HepG2 (cell line): ENCODE data around the gene MT1A. TPM values are rescaled to one million over a fixed set of nuclear protein-coding genes. Genes with fewer than 3 reads are reported as not detected.
A peak's percentile ranks its signal among the peaks of the same experiment; 100 is the strongest.

Experiments used
- CBX2 ChIP-seq, 2 experiments: fragments of 200-600 bp in 1 of 2; sonication (generic); formaldehyde crosslinking in 1 of 2; IDR thresholded peaks; 2 replicates each; pipeline versions ENCODE4 v1.7.0 to v1.8.1; 2018 to 2022; ENCODE audit warnings: low read depth in 2 of 2, low read length in 1 of 2, mild to moderate bottlenecking in 1 of 2, missing genetic modification reagents in 1 of 2
- CEBPG ChIP-seq: IDR thresholded peaks from 2 replicates; pipeline ENCODE4 v1.6.1; 2016
- EHMT2 ChIP-seq: fragments of 200-600 bp; sonication (generic); IDR thresholded peaks from 2 replicates; pipeline ENCODE4 v1.7.0; 2017; ENCODE audit warnings: antibody characterized with exemption, low read depth, low read length, borderline replicate concordance
- ELF3 ChIP-seq: IDR thresholded peaks from 2 replicates; pipeline ENCODE4 v1.6.1; 2016; ENCODE audit warnings: missing genetic modification reagents, missing compliant biosample characterization
- GATAD2A ChIP-seq: IDR thresholded peaks from 2 replicates; pipeline ENCODE4 v1.6.1; 2016
- JARID2 ChIP-seq: sonication (generic); formaldehyde crosslinking; IDR thresholded peaks from 2 replicates; pipeline ENCODE4 v1.8.1; 2023; ENCODE audit warnings: missing genetic modification reagents, inconsistent platforms; ENCODE audit not compliant: insufficient replicate concordance
- PRMT3 ChIP-seq: sonication (generic); formaldehyde crosslinking; IDR thresholded peaks from 2 replicates; pipeline ENCODE4 v1.8.1; 2022; ENCODE audit warnings: low read depth, mild to moderate bottlenecking, moderate library complexity, missing genetic modification reagents, borderline replicate concordance
- ZBTB21 ChIP-seq: sonication (generic); formaldehyde crosslinking; IDR thresholded peaks from 2 replicates; pipeline ENCODE4 v1.4.0; 2020; ENCODE audit warnings: missing genetic modification reagents
- ZNF329 ChIP-seq: sonication (generic); formaldehyde crosslinking; IDR thresholded peaks from 2 replicates; pipeline ENCODE4 v1.9.0; 2021; ENCODE audit warnings: low read depth, mild to moderate bottlenecking, missing genetic modification reagents
- polyA plus RNA-seq, 8 experiments: library from polyadenylated mRNA; depleted of rRNA in 3 of 8; stranded (reverse) in 7 of 8; unstranded in 1 of 8; fragments of >200 nt; fragmentation: Illumina TruSeq in 4 of 8; extraction: Trizol in 4 of 8; gene quantifications; 2 replicates each; pipeline versions ENCODE4 v1.2.1 to v1.2.3, GENCODE V29; 2011 to 2016; ENCODE audit warnings: low read depth in 4 of 8, missing spikeins in 1 of 8, mixed read lengths in 1 of 8; ENCODE audit not compliant: insufficient read depth in 1 of 8
- total RNA-seq, 5 experiments: library from RNA; depleted of rRNA; stranded (reverse); fragments of >200 nt; fragmentation: Illumina TruSeq; extraction: Trizol; gene quantifications; 2 replicates each; pipeline ENCODE4 v1.2.3, GENCODE V29; 2016; ENCODE audit warnings: low read depth in 1 of 5
- TF ChIP-seq, protein P1 (sequence below): sonication (generic); formaldehyde crosslinking; IDR thresholded peaks from 2 replicates; pipeline ENCODE4 v1.9.0; 2021; ENCODE audit warnings: missing genetic modification reagents, mild to moderate bottlenecking, borderline replicate concordance
- TF ChIP-seq, protein P2 (sequence below): sonication (generic); formaldehyde crosslinking; IDR thresholded peaks from 2 replicates; pipeline ENCODE4 v1.4.0; 2020; ENCODE audit warnings: missing genetic modification reagents
- TF ChIP-seq, protein P3 (sequence below): sonication (generic); formaldehyde crosslinking; IDR thresholded peaks from 2 replicates; pipeline ENCODE4 v1.8.1; 2022; ENCODE audit warnings: mild to moderate bottlenecking, missing genetic modification reagents
- TF ChIP-seq, protein P4 (sequence below): sonication (generic); formaldehyde crosslinking; IDR thresholded peaks from 2 replicates; pipeline ENCODE4 v1.4.0; 2020; ENCODE audit warnings: mild to moderate bottlenecking, missing genetic modification reagents, borderline replicate concordance
- TF ChIP-seq, protein P5 (sequence below): sonication (generic); formaldehyde crosslinking; IDR thresholded peaks from 2 replicates; pipeline ENCODE4 v1.4.0; 2020; ENCODE audit warnings: mild to moderate bottlenecking, missing genetic modification reagents

The MT1A gene
- total and polyA plus RNA-seq, 2 of the 13 experiments (the other 11 are each of a cell fraction or from before 2014, with no cell fraction given), result 8.3 to 10.4 TPM

DNA sequence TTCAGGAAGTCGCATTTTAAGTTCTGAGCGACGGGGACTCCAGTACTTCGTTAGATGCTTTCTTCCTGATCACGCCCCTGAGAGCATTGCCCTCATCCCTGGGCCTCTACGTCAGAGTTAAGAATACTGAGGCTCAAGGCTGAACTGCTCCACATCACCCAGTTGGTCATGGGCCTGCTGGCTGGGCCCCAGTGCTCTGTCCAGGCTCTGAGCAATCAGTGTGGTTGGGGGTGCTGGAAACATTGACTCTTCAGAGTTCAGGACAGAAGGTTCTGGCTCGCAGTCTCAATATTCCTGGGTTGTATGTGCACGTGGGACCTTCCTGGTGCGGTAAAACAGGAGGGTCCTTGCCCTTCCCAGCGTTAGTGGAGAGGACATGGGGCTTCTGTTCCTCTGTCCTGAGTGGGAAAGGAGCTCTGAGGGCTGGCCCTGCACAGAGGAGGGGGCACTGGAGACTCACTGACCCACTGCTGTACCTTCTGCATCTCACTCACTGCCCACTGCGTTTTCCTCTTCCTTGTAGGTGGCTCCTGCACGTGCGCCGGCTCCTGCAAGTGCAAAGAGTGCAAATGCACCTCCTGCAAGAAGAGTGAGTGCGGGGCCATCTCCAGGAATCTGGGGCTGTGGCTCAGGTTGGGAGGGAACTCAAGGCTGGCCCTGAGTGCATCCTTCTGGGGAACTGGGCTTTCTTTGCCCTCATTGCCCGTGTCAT, 12.4 kb upstream of the MT1A start (continued):
- TF ChIP-seq, protein P1, sequence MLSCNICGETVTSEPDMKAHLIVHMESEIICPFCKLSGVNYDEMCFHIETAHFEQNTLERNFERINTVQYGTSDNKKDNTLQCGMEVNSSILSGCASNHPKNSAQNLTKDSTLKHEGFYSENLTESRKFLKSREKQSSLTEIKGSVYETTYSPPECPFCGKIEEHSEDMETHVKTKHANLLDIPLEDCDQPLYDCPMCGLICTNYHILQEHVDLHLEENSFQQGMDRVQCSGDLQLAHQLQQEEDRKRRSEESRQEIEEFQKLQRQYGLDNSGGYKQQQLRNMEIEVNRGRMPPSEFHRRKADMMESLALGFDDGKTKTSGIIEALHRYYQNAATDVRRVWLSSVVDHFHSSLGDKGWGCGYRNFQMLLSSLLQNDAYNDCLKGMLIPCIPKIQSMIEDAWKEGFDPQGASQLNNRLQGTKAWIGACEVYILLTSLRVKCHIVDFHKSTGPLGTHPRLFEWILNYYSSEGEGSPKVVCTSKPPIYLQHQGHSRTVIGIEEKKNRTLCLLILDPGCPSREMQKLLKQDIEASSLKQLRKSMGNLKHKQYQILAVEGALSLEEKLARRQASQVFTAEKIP, result no peak
- TF ChIP-seq EHMT2 (no peak), JARID2 (CRISPR knock-in tag) (no peak), ELF3 (CRISPR knock-in tag) (0 out of 2 replicates have a peak, but pooled peaks have one; percentile 30), GATAD2A (CRISPR knock-in tag) (no peak; the same call in 1 of the 2 replicates), CEBPG (CRISPR knock-in tag) (no peak), ZBTB21 (CRISPR knock-in tag) (peak; percentile 68; the same call in 1 of the 2 replicates), CBX2 (IDR thresholded peaks at IDR 0.05; ENCODE audit: low read depth, low read length) (no peak), CBX2 (CRISPR knock-in tag; IDR thresholded peaks at IDR 0.05; ENCODE audit: low read depth) (no peak), ZNF329 (CRISPR knock-in tag) (no peak), PRMT3 (CRISPR knock-in tag) (0 out of 2 replicates have a peak, but pooled peaks have one; percentile 34)
- TF ChIP-seq, protein P2, sequence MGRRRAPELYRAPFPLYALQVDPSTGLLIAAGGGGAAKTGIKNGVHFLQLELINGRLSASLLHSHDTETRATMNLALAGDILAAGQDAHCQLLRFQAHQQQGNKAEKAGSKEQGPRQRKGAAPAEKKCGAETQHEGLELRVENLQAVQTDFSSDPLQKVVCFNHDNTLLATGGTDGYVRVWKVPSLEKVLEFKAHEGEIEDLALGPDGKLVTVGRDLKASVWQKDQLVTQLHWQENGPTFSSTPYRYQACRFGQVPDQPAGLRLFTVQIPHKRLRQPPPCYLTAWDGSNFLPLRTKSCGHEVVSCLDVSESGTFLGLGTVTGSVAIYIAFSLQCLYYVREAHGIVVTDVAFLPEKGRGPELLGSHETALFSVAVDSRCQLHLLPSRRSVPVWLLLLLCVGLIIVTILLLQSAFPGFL (CRISPR knock-in tag), result no peak
- TF ChIP-seq, protein P3, sequence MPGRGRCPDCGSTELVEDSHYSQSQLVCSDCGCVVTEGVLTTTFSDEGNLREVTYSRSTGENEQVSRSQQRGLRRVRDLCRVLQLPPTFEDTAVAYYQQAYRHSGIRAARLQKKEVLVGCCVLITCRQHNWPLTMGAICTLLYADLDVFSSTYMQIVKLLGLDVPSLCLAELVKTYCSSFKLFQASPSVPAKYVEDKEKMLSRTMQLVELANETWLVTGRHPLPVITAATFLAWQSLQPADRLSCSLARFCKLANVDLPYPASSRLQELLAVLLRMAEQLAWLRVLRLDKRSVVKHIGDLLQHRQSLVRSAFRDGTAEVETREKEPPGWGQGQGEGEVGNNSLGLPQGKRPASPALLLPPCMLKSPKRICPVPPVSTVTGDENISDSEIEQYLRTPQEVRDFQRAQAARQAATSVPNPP (CRISPR knock-in tag), result no peak
- TF ChIP-seq, protein P4, sequence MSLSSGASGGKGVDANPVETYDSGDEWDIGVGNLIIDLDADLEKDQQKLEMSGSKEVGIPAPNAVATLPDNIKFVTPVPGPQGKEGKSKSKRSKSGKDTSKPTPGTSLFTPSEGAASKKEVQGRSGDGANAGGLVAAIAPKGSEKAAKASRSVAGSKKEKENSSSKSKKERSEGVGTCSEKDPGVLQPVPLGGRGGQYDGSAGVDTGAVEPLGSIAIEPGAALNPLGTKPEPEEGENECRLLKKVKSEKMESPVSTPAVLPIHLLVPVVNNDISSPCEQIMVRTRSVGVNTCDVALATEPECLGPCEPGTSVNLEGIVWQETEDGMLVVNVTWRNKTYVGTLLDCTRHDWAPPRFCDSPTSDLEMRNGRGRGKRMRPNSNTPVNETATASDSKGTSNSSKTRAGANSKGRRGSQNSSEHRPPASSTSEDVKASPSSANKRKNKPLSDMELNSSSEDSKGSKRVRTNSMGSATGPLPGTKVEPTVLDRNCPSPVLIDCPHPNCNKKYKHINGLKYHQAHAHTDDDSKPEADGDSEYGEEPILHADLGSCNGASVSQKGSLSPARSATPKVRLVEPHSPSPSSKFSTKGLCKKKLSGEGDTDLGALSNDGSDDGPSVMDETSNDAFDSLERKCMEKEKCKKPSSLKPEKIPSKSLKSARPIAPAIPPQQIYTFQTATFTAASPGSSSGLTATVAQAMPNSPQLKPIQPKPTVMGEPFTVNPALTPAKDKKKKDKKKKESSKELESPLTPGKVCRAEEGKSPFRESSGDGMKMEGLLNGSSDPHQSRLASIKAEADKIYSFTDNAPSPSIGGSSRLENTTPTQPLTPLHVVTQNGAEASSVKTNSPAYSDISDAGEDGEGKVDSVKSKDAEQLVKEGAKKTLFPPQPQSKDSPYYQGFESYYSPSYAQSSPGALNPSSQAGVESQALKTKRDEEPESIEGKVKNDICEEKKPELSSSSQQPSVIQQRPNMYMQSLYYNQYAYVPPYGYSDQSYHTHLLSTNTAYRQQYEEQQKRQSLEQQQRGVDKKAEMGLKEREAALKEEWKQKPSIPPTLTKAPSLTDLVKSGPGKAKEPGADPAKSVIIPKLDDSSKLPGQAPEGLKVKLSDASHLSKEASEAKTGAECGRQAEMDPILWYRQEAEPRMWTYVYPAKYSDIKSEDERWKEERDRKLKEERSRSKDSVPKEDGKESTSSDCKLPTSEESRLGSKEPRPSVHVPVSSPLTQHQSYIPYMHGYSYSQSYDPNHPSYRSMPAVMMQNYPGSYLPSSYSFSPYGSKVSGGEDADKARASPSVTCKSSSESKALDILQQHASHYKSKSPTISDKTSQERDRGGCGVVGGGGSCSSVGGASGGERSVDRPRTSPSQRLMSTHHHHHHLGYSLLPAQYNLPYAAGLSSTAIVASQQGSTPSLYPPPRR (CRISPR knock-in tag), result 0 out of 2 replicates have a peak, but pooled peaks have one; percentile 15
- TF ChIP-seq, protein P5, sequence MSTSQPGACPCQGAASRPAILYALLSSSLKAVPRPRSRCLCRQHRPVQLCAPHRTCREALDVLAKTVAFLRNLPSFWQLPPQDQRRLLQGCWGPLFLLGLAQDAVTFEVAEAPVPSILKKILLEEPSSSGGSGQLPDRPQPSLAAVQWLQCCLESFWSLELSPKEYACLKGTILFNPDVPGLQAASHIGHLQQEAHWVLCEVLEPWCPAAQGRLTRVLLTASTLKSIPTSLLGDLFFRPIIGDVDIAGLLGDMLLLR (CRISPR knock-in tag), result peak; percentile 35; the same call in 1 of the 2 replicates
